SW480 (cell line): ENCODE results near the gene DNAAF2.
A peak's percentile ranks its signal among the peaks of the same experiment; 100 is the strongest.
"Not testable (repeated sequence)": the region's sequence is repeated elsewhere in the genome, so short reads cannot be mapped to it uniquely, and the experiment has no call there.

Source experiments
- DNase-seq: peaks from one replicate; pipeline ENCODE4 v3.0.0-alpha.2; 2016; ENCODE audit warnings: low spot score

Gene DNAAF2

GRCh38 chr14:49634547-49635334, at the start of gene DNAAF2:
Gene DNAAF2 (minus strand): TSS chr14:49635244. CDS start chr14:49635149, 95 bp downstream.
- peak; percentile 64 for DNase-seq

DNA sequence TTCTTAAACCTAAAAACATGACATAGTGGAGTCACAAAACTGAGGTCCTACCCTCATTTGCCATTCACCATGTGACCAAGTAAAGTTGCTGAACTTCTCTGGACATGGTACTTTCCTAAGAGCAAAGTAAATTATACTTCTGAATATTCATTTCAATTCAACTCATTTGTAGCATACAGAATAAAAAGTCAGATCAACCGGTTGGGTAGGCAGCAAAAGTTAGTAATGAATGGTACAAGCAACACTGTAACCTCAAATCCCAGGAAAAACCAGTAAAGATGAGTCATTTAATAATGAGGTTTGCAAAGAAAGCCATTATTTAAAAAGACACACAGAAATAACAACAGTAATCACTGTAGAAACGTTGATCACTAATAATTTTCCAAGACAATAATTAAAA, 44.2 kb upstream of the DNAAF2 start:
- no peak for DNase-seq

- no peak for DNase-seq
These were observed 42.6 kb upstream of the DNAAF2 start for GRCh38 chr14:49677643-49678042.

DNA sequence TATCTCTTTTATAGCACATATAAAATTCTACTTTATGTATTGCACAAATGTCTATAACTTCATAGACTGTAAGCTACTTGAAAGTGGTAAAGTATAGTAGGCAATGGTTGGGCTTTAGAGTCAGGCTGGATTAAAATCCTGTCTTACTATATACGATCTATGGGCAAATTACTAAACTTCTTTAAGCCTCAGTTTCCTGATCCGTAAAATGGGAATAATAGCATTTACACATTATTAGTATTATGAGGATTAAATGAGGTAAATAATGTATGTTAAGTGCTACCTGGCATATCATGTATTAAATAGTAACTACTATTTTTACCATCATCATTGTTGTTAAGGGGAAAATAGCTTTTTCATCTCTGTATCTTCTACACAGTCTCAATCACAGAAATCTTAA, 38.5 kb upstream of the DNAAF2 start:
- DNase-seq = no peak

DNA sequence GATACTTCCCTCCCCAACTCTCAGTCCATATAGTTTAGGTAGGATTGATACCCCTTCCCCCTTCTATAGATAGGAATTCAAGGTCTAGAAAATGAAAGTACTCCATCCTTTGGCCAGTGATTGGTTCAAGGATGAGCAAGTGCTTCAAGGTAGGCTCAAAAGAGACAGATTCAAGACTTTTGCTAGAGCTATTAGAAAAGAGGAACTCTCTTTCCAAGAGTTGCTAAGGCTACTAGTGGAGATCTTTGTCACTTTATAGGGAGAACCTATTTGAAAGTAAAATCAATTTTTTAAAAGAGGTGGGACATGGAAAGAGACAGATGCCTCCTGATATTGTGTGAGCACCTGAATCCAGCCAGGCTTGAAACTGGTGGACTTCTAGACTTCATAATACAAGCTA, 35.4 kb upstream of the DNAAF2 start:
- no peak for DNase-seq

GRCh38 chr14:49659526-49660455, 24.7 kb upstream of the DNAAF2 start:
- no peak for DNase-seq

- DNase-seq = not testable (repeated sequence)
These were observed 22.5 kb upstream of the DNAAF2 start for GRCh38 chr14:49657500-49657899.

GRCh38 chr14:49654511-49654910, 19.5 kb upstream of the DNAAF2 start:
- no peak for DNase-seq

GRCh38 chr14:49653508-49653907, 18.5 kb upstream of the DNAAF2 start:
- DNase-seq = no peak

- no peak for DNase-seq
These were observed 7.1 kb upstream of the DNAAF2 start for GRCh38 chr14:49642163-49642562.

DNA sequence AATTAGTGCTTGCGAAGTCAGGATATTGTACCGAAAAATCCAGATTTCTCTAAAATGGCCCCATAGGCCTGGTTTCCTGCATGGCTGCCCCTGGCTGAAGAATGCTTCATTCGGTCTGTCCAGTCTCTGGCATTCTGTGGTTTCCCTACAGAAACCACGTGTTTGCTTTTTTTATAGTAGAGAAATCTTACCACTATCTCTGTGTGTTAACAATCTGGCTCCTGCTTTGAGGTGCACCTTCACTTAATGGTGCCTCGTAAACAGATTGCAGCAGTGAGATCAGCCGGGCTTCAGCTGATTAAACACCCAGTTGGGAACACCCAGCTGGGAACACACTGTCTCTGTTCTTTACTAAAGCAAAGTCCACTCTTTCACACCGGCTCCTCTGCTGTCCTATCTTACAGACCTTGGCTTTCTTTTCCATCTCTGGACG, 6.7 kb upstream of the DNAAF2 start:
- peak; percentile 57 for DNase-seq

DNA sequence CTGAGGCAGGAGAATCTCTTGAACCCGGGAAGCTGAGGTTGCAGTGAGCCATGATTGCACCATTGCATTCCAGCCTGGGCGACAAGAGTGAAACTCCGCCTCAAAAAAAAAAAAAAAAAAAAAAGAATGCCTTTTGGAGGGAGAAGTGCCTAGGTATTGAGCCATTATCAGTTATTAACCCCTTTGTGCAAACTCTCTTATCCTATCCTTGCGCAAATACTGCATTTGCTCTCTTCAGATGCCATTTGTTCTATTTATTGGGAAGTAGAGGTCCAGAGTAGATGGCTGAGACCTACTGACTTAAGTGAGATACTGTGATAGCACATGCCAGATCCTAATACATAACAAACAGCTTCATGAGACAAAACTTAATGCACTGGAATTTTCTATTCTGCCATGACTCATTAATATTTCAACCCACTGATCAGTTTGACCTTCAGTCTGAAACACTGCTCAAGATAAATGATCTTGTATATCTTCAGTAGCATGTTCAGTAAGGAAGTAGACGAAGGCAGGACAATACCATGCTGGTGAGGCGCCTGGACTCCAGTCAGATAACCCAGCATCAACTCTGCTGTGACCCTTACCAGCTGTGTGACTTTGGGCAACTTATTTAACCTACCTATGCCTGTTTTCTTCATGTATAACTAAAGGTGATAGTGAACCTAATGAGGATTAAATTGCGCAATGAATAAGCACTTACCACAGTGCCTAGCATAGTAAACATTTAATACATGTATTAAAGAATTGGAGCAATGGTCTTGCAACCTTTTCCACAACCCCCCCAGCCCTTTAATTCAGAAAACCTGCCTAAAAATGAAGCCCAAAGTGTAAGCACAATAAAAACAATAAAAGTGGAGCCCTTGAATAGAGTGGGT, 5.7 kb upstream of the DNAAF2 start:
- DNase-seq = no peak

DNA sequence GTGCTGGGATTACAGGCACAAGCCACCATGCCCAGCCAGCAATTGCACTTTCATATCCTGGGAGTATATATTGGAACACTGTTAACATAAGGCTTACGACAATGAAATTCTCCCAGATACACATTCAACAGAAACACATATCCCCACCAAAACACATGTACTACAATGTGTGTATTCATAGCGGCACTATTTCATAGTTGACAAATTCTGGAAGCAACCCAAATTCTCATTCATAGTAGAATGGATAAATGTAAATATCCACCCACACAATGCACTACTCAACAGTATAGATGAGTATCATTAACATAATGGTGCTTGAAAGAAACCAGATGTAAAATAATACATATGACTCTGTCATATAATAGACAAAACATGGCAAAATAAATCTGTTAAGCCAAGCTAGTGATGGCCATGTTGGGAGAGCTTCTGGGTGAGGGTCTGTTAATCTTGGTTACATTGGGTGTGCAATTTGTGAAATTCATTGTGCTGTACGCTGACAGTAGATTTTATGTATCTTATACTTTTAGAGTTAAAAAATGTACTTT, 2.6 kb upstream of the DNAAF2 start:
- no peak for DNase-seq

DNA sequence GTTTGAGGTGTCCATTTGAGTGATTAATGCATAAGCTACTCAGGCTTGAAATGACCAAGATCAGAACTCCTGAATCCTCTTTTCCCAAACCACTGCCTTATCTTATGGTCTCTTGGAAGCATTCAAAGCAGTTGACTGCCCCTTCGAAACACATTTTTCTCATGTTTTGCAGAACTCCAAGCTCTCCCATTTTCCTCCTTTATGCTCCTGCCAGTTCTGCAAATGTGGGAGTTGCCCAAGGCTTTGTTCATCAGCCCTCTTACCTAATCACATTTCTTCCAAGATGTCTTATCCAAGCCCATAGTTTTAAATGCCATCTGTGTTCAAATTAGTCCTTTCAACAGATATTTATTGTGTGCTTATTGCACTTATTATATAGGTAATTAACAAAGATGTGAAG, 1.8 kb upstream of the DNAAF2 start:
- no peak for DNase-seq

GRCh38 chr14:49633640-49634546, 1.2 kb downstream of the DNAAF2 start:
- peak; percentile 93 for DNase-seq

- no peak for DNase-seq
These were observed 10.9 kb downstream of the DNAAF2 start for GRCh38 chr14:49623941-49624839.

DNA sequence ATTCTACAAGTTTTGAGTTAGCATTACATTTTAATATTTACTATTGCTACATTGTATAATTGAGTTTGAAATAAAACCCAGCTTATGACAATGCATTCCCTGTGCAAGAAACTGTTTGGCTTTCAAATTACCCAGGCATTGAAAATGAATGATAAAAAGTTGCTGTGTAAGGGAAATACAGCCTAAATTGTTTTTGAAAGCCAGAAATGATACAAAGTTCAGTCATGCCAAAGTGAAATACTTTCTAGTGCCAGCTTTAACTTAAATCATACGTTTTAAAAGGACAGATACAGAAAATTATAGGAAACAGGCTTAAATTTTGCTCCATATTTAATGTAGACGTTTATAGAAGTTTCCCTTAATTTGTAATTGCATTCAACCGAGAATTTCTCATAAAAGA, 11.7 kb downstream of the DNAAF2 start:
- DNase-seq = no peak

- DNase-seq = no peak
These were observed 12.9 kb downstream of the DNAAF2 start for GRCh38 chr14:49622022-49622607.
